Skeletal muscle tissue (tissue), 4 donors: ENCODE measurements around the gene ATP9A. TPM values are rescaled to one million over a fixed set of nuclear protein-coding genes. Genes with fewer than 3 reads are reported as not detected.
A peak's percentile ranks its signal among the peaks of the same experiment; 100 is the strongest.

ENCODE experiments used
- H3K27ac ChIP-seq: one replicate; pipeline ENCODE4 v1.7.0; 2013; ENCODE audit warnings: mild to moderate bottlenecking, low read depth, low read length, inconsistent platforms
- H3K27me3 ChIP-seq, 3 donors: one replicate each; pipeline ENCODE4 v1.7.0; 2013; ENCODE audit warnings: low read length in 3 of 3; ENCODE audit not compliant: control insufficient read depth in 3 of 3, insufficient read depth in 3 of 3
- H3K36me3 ChIP-seq, 3 donors: one replicate each; pipeline ENCODE4 v1.7.0; 2013; ENCODE audit warnings: low read length in 3 of 3; ENCODE audit not compliant: control insufficient read depth in 3 of 3, insufficient read depth in 3 of 3
- H3K4me1 ChIP-seq, 3 donors: one replicate each; pipeline ENCODE4 v1.7.0; 2013; ENCODE audit warnings: low read length in 3 of 3, mild to moderate bottlenecking in 3 of 3; ENCODE audit not compliant: control insufficient read depth in 3 of 3, insufficient read depth in 3 of 3
- H3K4me3 ChIP-seq, 3 donors: one replicate each; pipeline ENCODE4 v1.7.0; 2013; ENCODE audit warnings: low read length in 3 of 3
- H3K9ac ChIP-seq, 3 donors: one replicate each; pipeline ENCODE4 v1.7.0; 2013; ENCODE audit warnings: low read length in 3 of 3, mild to moderate bottlenecking in 3 of 3, moderate library complexity in 2 of 3, low read depth in 1 of 3
- H3K9me3 ChIP-seq, 3 donors: one replicate each; pipeline ENCODE4 v1.7.0; 2013; ENCODE audit warnings: low read length in 3 of 3; ENCODE audit not compliant: control insufficient read depth in 3 of 3
- total RNA-seq: library from RNA; depleted of rRNA; stranded (reverse); fragments of >200 nt; gene quantifications from one replicate; pipeline ENCODE4 v1.2.3, GENCODE V29; 2014
- donor health status: Osteomylitis.

ATP9A gene
- total RNA-seq, 1 donor from 2014 or later: 56.4 TPM

DNA sequence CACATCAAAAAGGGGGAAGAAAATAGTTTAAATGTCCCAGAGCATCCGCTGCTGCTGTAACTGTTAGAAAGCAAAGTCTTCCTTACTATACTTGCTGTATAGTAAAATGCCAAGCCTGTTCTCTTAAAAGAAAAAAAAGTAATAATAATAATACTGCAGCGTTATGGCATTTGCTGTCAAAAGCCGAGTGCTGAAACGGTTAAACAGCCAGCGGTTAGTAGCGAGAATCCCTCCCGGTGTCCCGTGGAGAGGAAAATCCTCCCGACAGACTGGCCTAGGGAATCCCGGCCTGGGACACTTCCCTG lies 206.2 kb downstream of the ATP9A start:
- peaks cover 0 to 3% (median 0%) of the 10 kb centered on the region in 3 donors for H3K36me3 ChIP-seq
- H3K4me1 ChIP-seq: peaks cover 41 to 43% (median 43%) of the 10 kb centered on the region in 3 donors
- peak overlapping the region; percentile 82 for H3K27ac ChIP-seq

GRCh38 chr20:51560550-51561307 lies 207.5 kb downstream of the ATP9A start:
- Histone ChIP-seq H3K4me1 (peaks cover 39 to 43% (median 39%) of the 10 kb centered on the region in 3 donors), H3K27me3 (peaks cover 0 to 7% (median 3%) of the 10 kb centered on the region in 3 donors), H3K36me3 (peaks cover 0 to 3% (median 0%) of the 10 kb centered on the region in 3 donors), H3K4me3 (peak overlapping the region; percentile 22 to 94 (median 79)), H3K27ac (no peak overlapping the region), H3K9me3 (no peaks in the 10 kb centered on the region), H3K9ac (peak overlapping the region; percentile 4 to 65 (median 52))

More for the DNA sequence above, 206.2 kb downstream of the ATP9A start:
- H3K27me3 ChIP-seq: peaks cover 0 to 7% (median 3%) of the 10 kb centered on the region in 3 donors
- peak overlapping the region; percentile 79 to 94 (median 87) for H3K4me3 ChIP-seq
- no peaks in the 10 kb centered on the region for H3K9me3 ChIP-seq
- H3K9ac ChIP-seq: peak overlapping the region; percentile 71 to 88 (median 77)

GRCh38 chr20:51560042-51560441 lies 208.1 kb downstream of the ATP9A start:
- H3K4me1 ChIP-seq: peaks cover 32 to 39% (median 33%) of the 10 kb centered on the region in 3 donors
- H3K36me3 ChIP-seq: peaks cover 0 to 3% (median 0%) of the 10 kb centered on the region in 3 donors
- H3K9ac ChIP-seq: no peak overlapping the region
- peak overlapping the region in 1 of 3 donors; percentile 94 for H3K4me3 ChIP-seq
- H3K9me3 ChIP-seq: no peaks in the 10 kb centered on the region
- H3K27me3 ChIP-seq: peaks cover 0 to 7% (median 3%) of the 10 kb centered on the region in 3 donors
- H3K27ac ChIP-seq: no peak overlapping the region

- H3K36me3 ChIP-seq: peaks cover 0 to 3% (median 0%) of the 10 kb centered on the region in 3 donors
- H3K27ac ChIP-seq: no peak overlapping the region
- H3K4me3 ChIP-seq: peak overlapping the region in 1 of 3 donors; percentile 40
- H3K4me1 ChIP-seq: peaks cover 5 to 10% (median 7%) of the 10 kb centered on the region in 3 donors
- H3K9me3 ChIP-seq: no peaks in the 10 kb centered on the region
- no peak overlapping the region for H3K9ac ChIP-seq
- peaks cover 0 to 5% (median 1%) of the 10 kb centered on the region in 3 donors for H3K27me3 ChIP-seq
These were observed 213.5 kb downstream of the ATP9A start for GRCh38 chr20:51554538-51555165.

DNA sequence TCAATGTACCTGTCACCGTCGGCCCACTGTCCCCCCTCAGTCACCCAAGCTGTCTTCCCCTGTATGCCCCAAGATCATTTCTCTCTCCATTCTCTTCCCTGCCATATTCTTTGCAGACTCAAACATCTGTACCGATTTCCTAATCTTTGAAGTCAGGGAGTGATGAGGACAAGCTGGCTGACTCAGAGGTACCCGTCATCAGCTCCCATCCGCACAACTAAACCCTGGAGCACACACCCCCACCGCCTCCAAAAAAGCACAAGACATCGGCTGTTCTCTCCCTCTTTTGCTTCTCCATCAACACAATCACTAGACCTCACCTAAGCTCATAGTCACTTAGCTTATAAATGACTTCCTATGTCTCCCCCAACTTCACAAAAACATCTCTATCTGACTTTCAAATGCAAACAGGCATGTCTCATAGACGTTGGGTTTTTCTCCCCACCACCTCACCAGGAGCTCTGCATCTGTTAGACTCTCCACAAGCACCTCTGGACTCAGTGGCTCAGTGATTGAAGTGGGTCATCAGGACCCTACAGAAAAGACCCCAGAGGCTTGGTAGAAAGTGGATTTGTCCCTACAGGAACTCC lies 214.2 kb downstream of the ATP9A start:
- H3K27me3 ChIP-seq: no peaks in the 10 kb centered on the region
- no peaks in the 10 kb centered on the region for H3K9me3 ChIP-seq
- H3K9ac ChIP-seq: no peak overlapping the region
- H3K27ac ChIP-seq: no peak overlapping the region
- H3K36me3 ChIP-seq: peaks cover 0 to 3% (median 0%) of the 10 kb centered on the region in 3 donors
- H3K4me3 ChIP-seq: no peak overlapping the region
- peaks cover 5 to 10% (median 7%) of the 10 kb centered on the region in 3 donors for H3K4me1 ChIP-seq

GRCh38 chr20:51551186-51551585 lies 217.0 kb downstream of the ATP9A start:
- Histone ChIP-seq H3K9ac (no peak overlapping the region), H3K27ac (no peak overlapping the region), H3K36me3 (no peaks in the 10 kb centered on the region), H3K27me3 (no peaks in the 10 kb centered on the region), H3K4me1 (peaks cover 5 to 10% (median 7%) of the 10 kb centered on the region in 3 donors), H3K4me3 (no peak overlapping the region), H3K9me3 (no peaks in the 10 kb centered on the region)

- Histone ChIP-seq H3K27me3 (no peaks in the 10 kb centered on the region), H3K27ac (no peak overlapping the region), H3K36me3 (no peaks in the 10 kb centered on the region), H3K9me3 (no peaks in the 10 kb centered on the region), H3K4me3 (no peak overlapping the region), H3K4me1 (peaks cover under 1 to 4% (median under 1%) of the 10 kb centered on the region in 3 donors), H3K9ac (no peak overlapping the region)
These were observed 218.7 kb downstream of the ATP9A start for GRCh38 chr20:51549474-51549873.

DNA sequence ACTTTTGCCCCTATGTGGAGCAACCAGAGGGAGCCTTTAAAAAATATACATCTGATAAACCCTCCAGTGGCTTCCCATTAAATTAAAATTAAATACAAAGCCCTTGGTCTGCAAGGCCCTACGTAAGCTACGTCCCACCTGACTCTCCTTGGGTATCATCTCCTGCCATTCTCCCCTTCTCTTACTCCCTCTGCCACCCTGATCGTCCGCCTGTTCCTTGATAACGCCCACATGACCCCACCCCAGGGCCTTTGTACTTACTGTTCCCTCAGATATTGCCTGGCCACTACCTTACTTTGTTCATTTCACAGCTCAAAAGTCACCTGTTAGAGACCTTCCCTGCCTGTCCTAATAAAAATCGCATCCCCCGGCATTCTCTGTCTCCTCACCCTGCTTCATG lies 220.2 kb downstream of the ATP9A start:
- Histone ChIP-seq H3K27me3 (no peaks in the 10 kb centered on the region), H3K9me3 (no peaks in the 10 kb centered on the region), H3K27ac (no peak overlapping the region), H3K4me1 (peaks cover 4 to 7% (median 6%) of the 10 kb centered on the region in 3 donors), H3K4me3 (no peak overlapping the region), H3K9ac (no peak overlapping the region), H3K36me3 (no peaks in the 10 kb centered on the region)
